HepG2 (cell line): ENCODE measurements around the gene CSTPP1. TPM values are rescaled to one million over a fixed set of nuclear protein-coding genes. Genes with fewer than 3 reads are reported as not detected.

Experiments used
- ARID2 ChIP-seq: sonication (generic); formaldehyde crosslinking; IDR thresholded peaks from 2 replicates; pipeline ENCODE4 v1.8.1; 2022; ENCODE audit warnings: mild to moderate bottlenecking, missing genetic modification reagents, borderline replicate concordance
- ATM ChIP-seq: fragments of 450-650 bp; IDR thresholded peaks from 2 replicates; pipeline ENCODE4 v1.7.1; 2017; ENCODE audit warnings: mild to moderate bottlenecking, borderline replicate concordance
- CREB3 ChIP-seq: sonication (generic); formaldehyde crosslinking; IDR thresholded peaks from 2 replicates; pipeline ENCODE4 v1.5.0; 2020; ENCODE audit warnings: missing genetic modification reagents
- HNF4G ChIP-seq, 2 experiments: sonication (generic) in 1 of 2; formaldehyde crosslinking in 1 of 2; IDR thresholded peaks; 2 replicates each; pipeline versions ENCODE4 v1.4.0 to v1.6.1; 2011 to 2020; ENCODE audit warnings: borderline replicate concordance in 2 of 2, low read depth in 2 of 2, mild to moderate bottlenecking in 2 of 2, low read length in 1 of 2, missing genetic modification reagents in 1 of 2, moderate library complexity in 1 of 2
- KDM3A ChIP-seq: IDR thresholded peaks from 2 replicates; pipeline ENCODE4 v1.6.1; 2018; ENCODE audit warnings: low read depth, missing compliant biosample characterization
- MEIS2 ChIP-seq: sonication (generic); formaldehyde crosslinking; IDR thresholded peaks from 2 replicates; pipeline ENCODE4 v1.9.0; 2021; ENCODE audit warnings: mild to moderate bottlenecking, missing genetic modification reagents
- NFKB2 ChIP-seq: sonication (generic); formaldehyde crosslinking; IDR thresholded peaks from 2 replicates; pipeline ENCODE4 v1.4.0; 2020; ENCODE audit warnings: missing genetic modification reagents, borderline replicate concordance
- POLR2A ChIP-seq, 2 experiments: IDR thresholded peaks; 2 replicates each; pipeline ENCODE4 v1.6.1; 2011; ENCODE audit warnings: low read depth in 2 of 2, low read length in 2 of 2, mild to moderate bottlenecking in 1 of 2, moderate library complexity in 1 of 2; ENCODE audit not compliant: insufficient read depth in 1 of 2
- SYNCRIP ChIP-seq: fragments of 200-400 bp; formaldehyde crosslinking; IDR thresholded peaks from 2 replicates; pipeline ENCODE4 v1.6.1; 2018; ENCODE audit warnings: mild to moderate bottlenecking, low read depth, low read length; ENCODE audit not compliant: insufficient read depth
- TBX3 ChIP-seq: fragments of 450-650 bp; IDR thresholded peaks from 2 replicates; pipeline ENCODE4 v1.6.1; 2017; ENCODE audit warnings: antibody characterized with exemption, mild to moderate bottlenecking, inconsistent platforms, borderline replicate concordance
- ZNF138 ChIP-seq: sonication (generic); formaldehyde crosslinking; IDR thresholded peaks from 2 replicates; pipeline ENCODE4 v1.5.0; 2020; ENCODE audit warnings: mild to moderate bottlenecking, low read depth, missing genetic modification reagents
- ZNF232 ChIP-seq: sonication (generic); formaldehyde crosslinking; IDR thresholded peaks from 2 replicates; pipeline ENCODE4 v1.4.0; 2020; ENCODE audit warnings: missing genetic modification reagents, borderline replicate concordance
- ZNF629 ChIP-seq: sonication (generic); formaldehyde crosslinking; conservative IDR thresholded peaks from 2 replicates; pipeline ENCODE4 v1.5.0; 2020; ENCODE audit warnings: missing genetic modification reagents
- ZNF746 ChIP-seq: sonication (generic); formaldehyde crosslinking; IDR thresholded peaks from 2 replicates; pipeline ENCODE4 v1.8.0; 2022; ENCODE audit warnings: mild to moderate bottlenecking, missing genetic modification reagents
- polyA plus RNA-seq, 8 experiments: library from polyadenylated mRNA; depleted of rRNA in 3 of 8; stranded (reverse) in 7 of 8; unstranded in 1 of 8; fragments of >200 nt; fragmentation: Illumina TruSeq in 4 of 8; extraction: Trizol in 4 of 8; gene quantifications; 2 replicates each; pipeline versions ENCODE4 v1.2.1 to v1.2.3, GENCODE V29; 2011 to 2016; ENCODE audit warnings: low read depth in 4 of 8, missing spikeins in 1 of 8, mixed read lengths in 1 of 8; ENCODE audit not compliant: insufficient read depth in 1 of 8
- total RNA-seq, 5 experiments: library from RNA; depleted of rRNA; stranded (reverse); fragments of >200 nt; fragmentation: Illumina TruSeq; extraction: Trizol; gene quantifications; 2 replicates each; pipeline ENCODE4 v1.2.3, GENCODE V29; 2016; ENCODE audit warnings: low read depth in 1 of 5
- TF ChIP-seq, protein P1 (sequence below): sonication (generic); formaldehyde crosslinking; IDR thresholded peaks from 2 replicates; pipeline ENCODE4 v1.4.0; 2020; ENCODE audit warnings: missing genetic modification reagents, borderline replicate concordance
- TF ChIP-seq, protein P2 (sequence below): IDR thresholded peaks from 2 replicates; pipeline ENCODE4 v1.6.1; 2016
- TF ChIP-seq, protein P3 (sequence below): sonication (generic); formaldehyde crosslinking; IDR thresholded peaks from 2 replicates; pipeline ENCODE4 v1.5.1; 2020; ENCODE audit warnings: missing genetic modification reagents, mild to moderate bottlenecking, borderline replicate concordance
- TF ChIP-seq, protein P4 (sequence below): sonication (generic); formaldehyde crosslinking; IDR thresholded peaks from 2 replicates; pipeline ENCODE4 v1.5.0; 2020; ENCODE audit warnings: mild to moderate bottlenecking, missing genetic modification reagents, moderate library complexity
- TF ChIP-seq, protein P5 (sequence below): sonication (generic); formaldehyde crosslinking; IDR thresholded peaks from 2 replicates; pipeline ENCODE4 v1.4.0; 2020; ENCODE audit warnings: missing genetic modification reagents

CSTPP1 gene
- total and polyA plus RNA-seq, 2 of the 13 experiments (the other 11 are each of a cell fraction or from before 2014, with no cell fraction given) = 12.3 to 14.6 TPM

DNA sequence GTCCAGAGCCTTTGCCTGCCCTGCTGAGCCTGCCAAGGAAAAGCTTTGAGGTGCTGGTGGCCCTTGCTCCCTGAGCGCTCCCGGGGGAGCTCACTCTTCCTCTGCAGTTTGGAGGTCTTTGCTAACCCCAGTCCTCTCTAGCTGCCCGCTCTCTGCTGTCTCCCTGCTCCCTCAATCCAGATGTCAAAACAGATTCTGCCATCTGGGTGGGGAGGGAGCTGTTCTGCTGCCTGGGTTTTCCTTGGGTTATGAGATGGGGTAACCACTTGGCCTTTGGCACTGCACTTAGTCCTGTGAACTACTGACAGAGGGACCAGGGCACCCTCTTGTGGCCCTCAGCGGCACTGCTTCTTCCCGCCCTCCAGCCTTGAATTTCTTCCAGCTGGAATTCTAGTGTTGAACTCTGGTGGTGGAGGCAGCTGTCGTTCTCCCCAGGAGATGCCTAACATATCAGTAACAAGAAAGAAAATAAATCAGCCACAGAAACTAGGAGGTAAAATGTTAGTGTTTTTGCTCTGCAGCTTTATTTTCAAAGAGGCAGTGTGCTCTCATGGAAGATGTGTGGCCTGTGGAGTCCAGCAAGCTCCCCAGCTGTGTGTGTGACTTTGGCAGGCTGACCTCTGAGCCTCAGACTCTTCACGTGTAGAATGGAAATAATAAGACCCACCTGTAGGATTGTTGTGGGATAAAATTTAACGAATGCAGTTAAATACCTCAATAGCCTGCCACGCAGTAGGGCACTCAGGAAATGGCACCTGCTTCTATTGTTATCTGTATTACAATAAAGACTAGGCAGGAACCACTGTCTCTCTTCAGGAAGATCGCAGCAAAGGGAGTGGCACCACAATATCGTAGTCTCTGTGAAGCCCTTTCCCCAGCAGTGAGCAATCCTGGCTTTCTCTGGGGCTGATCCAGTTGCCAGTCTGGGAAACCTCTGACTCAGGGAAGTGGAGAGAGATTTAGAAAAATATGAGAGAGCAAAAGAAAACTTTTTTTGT lies 216.7 kb downstream of the CSTPP1 start (continued):
- TF ChIP-seq, protein P1, sequence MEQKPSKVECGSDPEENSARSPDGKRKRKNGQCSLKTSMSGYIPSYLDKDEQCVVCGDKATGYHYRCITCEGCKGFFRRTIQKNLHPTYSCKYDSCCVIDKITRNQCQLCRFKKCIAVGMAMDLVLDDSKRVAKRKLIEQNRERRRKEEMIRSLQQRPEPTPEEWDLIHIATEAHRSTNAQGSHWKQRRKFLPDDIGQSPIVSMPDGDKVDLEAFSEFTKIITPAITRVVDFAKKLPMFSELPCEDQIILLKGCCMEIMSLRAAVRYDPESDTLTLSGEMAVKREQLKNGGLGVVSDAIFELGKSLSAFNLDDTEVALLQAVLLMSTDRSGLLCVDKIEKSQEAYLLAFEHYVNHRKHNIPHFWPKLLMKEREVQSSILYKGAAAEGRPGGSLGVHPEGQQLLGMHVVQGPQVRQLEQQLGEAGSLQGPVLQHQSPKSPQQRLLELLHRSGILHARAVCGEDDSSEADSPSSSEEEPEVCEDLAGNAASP (CRISPR knock-in tag) = 0 out of 2 replicates have a peak, but pooled peaks have one; percentile 23
- TF ChIP-seq POLR2A (IDR thresholded peaks at IDR 0.05; ENCODE audit: insufficient read depth in 1 of 2, low read depth in 2 of 2, low read length in 2 of 2) (no peak), ARID2 (CRISPR knock-in tag) (no peak), MEIS2 (CRISPR knock-in tag) (0 out of 2 replicates have a peak, but pooled peaks have one; percentile 26), SYNCRIP (no peak), CREB3 (no peak), HNF4G (IDR thresholded peaks at IDR 0.05; ENCODE audit: borderline replicate concordance, low read depth, low read length) (peak; percentile 75; the same call in 1 of the 2 replicates), HNF4G (CRISPR knock-in tag; IDR thresholded peaks at IDR 0.05; ENCODE audit: borderline replicate concordance, low read depth) (no peak), ZNF746 (CRISPR knock-in tag) (no peak), ZNF629 (CRISPR knock-in tag) (no peak), KDM3A (CRISPR knock-in tag) (no peak), NFKB2 (no peak), ZNF232 (no peak), TBX3 (no peak), ATM (no peak), ZNF138 (CRISPR knock-in tag) (no peak)
- TF ChIP-seq, protein P2, sequence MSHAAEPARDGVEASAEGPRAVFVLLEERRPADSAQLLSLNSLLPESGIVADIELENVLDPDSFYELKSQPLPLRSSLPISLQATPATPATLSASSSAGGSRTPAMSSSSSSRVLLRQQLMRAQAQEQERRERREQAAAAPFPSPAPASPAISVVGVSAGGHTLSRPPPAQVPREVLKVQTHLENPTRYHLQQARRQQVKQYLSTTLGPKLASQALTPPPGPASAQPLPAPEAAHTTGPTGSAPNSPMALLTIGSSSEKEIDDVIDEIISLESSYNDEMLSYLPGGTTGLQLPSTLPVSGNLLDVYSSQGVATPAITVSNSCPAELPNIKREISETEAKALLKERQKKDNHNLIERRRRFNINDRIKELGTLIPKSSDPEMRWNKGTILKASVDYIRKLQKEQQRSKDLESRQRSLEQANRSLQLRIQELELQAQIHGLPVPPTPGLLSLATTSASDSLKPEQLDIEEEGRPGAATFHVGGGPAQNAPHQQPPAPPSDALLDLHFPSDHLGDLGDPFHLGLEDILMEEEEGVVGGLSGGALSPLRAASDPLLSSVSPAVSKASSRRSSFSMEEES = no peak
- TF ChIP-seq, protein P3, sequence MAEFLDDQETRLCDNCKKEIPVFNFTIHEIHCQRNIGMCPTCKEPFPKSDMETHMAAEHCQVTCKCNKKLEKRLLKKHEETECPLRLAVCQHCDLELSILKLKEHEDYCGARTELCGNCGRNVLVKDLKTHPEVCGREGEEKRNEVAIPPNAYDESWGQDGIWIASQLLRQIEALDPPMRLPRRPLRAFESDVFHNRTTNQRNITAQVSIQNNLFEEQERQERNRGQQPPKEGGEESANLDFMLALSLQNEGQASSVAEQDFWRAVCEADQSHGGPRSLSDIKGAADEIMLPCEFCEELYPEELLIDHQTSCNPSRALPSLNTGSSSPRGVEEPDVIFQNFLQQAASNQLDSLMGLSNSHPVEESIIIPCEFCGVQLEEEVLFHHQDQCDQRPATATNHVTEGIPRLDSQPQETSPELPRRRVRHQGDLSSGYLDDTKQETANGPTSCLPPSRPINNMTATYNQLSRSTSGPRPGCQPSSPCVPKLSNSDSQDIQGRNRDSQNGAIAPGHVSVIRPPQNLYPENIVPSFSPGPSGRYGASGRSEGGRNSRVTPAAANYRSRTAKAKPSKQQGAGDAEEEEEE (CRISPR knock-in tag) = no peak
- TF ChIP-seq, protein P4, sequence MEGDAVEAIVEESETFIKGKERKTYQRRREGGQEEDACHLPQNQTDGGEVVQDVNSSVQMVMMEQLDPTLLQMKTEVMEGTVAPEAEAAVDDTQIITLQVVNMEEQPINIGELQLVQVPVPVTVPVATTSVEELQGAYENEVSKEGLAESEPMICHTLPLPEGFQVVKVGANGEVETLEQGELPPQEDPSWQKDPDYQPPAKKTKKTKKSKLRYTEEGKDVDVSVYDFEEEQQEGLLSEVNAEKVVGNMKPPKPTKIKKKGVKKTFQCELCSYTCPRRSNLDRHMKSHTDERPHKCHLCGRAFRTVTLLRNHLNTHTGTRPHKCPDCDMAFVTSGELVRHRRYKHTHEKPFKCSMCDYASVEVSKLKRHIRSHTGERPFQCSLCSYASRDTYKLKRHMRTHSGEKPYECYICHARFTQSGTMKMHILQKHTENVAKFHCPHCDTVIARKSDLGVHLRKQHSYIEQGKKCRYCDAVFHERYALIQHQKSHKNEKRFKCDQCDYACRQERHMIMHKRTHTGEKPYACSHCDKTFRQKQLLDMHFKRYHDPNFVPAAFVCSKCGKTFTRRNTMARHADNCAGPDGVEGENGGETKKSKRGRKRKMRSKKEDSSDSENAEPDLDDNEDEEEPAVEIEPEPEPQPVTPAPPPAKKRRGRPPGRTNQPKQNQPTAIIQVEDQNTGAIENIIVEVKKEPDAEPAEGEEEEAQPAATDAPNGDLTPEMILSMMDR (CRISPR knock-in tag) = peak; percentile 96
- TF ChIP-seq, protein P5, sequence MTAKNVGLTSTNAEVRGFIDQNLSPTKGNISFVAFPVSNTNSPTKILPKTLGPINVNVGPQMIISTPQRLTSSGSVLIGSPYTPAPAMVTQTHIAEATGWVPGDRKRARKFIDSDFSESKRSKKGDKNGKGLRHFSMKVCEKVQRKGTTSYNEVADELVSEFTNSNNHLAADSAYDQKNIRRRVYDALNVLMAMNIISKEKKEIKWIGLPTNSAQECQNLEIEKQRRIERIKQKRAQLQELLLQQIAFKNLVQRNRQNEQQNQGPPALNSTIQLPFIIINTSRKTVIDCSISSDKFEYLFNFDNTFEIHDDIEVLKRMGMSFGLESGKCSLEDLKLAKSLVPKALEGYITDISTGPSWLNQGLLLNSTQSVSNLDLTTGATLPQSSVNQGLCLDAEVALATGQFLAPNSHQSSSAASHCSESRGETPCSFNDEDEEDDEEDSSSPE = peak; percentile 31; the same call in 1 of the 2 replicates
